ENCODE results near the gene HSPB9. TPM values are rescaled to one million over a fixed set of nuclear protein-coding genes. Genes with fewer than 3 reads are reported as not detected.

Gene HSPB9
- total RNA-seq, 6 donors from 2014 or later, result 0.15 to 1.0 TPM; not detected in 4

DNA sequence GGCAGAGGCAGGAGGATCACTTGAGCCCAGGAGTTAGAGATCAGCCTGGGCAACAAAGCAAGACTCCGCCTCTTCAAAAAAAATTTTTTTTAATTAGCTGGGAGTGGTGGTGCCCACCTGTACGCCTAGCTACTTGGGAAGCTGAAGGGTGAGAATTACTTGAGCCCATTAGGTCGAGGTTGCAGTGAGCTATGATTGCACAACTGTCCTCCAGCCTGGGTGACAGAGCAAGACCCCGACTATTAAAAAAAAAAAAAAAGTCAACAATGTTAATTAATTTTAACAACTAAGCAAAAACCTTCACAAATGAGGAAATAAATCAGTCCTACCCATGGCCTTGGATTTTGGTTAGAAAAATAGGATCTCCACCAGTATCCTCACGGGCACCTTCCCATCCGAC, 15.5 kb upstream of the HSPB9 start:
- TF ChIP-seq POLR2A (IDR thresholded peaks at IDR 0.05) (no peak), EP300 (IDR thresholded peaks at IDR 0.05) (no peak), POLR2AphosphoS5 (IDR thresholded peaks at IDR 0.05) (no peak)
- TF ChIP-seq, protein P1, sequence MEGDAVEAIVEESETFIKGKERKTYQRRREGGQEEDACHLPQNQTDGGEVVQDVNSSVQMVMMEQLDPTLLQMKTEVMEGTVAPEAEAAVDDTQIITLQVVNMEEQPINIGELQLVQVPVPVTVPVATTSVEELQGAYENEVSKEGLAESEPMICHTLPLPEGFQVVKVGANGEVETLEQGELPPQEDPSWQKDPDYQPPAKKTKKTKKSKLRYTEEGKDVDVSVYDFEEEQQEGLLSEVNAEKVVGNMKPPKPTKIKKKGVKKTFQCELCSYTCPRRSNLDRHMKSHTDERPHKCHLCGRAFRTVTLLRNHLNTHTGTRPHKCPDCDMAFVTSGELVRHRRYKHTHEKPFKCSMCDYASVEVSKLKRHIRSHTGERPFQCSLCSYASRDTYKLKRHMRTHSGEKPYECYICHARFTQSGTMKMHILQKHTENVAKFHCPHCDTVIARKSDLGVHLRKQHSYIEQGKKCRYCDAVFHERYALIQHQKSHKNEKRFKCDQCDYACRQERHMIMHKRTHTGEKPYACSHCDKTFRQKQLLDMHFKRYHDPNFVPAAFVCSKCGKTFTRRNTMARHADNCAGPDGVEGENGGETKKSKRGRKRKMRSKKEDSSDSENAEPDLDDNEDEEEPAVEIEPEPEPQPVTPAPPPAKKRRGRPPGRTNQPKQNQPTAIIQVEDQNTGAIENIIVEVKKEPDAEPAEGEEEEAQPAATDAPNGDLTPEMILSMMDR (IDR thresholded peaks at IDR 0.05), result no peak
- Histone ChIP-seq H3K4me1 (peaks cover 9 to 25% (median 17%) of the 10 kb centered on the region in 4 donors), H3K4me3 (peak overlapping the region in 2 of 4 donors; percentile 30 to 37), H3K27me3 (no peaks in the 10 kb centered on the region), H3K27ac (no peak overlapping the region), H3K36me3 (peaks cover 0 to 46% (median 20%) of the 10 kb centered on the region in 4 donors), H3K9me3 (no peaks in the 10 kb centered on the region)
- ATAC-seq (ENCODE audit: low FRiP score in 2 of 2), result no peak
- 75 to 78% methylated on average over 6 of the region's 6 CpGs for WGBS, 2 donors
- no peak for DNase-seq

DNA sequence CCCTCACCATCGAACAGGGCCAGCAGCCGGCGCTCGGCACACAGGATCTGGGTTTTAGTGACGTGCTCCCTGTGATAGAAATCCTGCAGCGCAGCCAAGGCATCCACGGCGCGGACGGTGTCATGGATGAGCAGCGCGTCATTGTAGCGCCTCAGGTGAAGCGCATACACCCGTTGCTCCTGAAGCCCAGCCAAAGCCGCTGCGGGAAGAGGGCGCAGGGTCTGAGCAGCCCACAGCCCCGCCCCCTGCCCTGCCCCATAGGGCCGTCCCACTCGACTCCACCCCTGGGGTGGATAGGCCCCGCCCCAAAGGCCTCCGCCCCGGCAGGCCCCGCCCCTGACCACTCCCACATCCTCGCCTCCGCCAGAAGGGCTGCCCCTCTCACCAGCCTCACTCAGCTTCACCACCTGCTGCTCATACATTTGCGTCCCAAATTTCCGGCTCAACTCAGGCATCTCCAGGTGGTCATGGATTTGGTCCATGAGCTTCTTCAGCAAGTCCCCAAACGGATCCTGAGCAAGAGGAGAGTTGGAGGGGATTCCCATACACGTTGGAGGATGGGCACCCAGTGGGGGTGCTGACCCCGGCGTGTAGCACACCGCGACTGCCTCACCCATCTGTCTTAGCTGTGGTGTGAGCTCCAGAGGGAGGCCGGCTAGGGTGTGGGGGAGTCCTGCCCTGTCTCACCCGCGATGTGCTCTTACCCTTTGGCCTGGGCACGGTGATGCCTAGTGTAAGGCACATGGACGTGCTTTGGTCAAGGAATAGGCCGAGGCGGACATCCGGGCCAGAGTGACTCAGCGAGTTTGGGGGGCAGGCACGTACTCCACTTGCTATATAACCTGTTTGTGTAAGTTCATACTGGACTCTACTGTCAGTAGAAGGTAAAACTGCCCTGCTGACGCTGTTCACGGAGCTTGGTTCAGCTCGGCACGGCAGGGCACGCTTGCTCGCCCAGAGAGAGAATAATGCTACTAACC, 14.7 kb upstream of the HSPB9 start:
- Histone ChIP-seq H3K4me1 (peaks cover 12 to 29% (median 20%) of the 10 kb centered on the region in 4 donors), H3K27me3 (no peaks in the 10 kb centered on the region), H3K27ac (no peak overlapping the region), H3K9me3 (no peaks in the 10 kb centered on the region), H3K36me3 (peaks cover 0 to 46% (median 20%) of the 10 kb centered on the region in 4 donors), H3K4me3 (peak overlapping the region in 3 of 4 donors; percentile 4 to 37 (median 30))
- peak; percentile 80 to 94 for DNase-seq
- WGBS, 2 donors, result 62 to 72% methylated on average over 20 to 46 of the region's 51 CpGs
- TF ChIP-seq POLR2A (IDR thresholded peaks at IDR 0.05), result no peak
- no peak for TF ChIP-seq EP300 (IDR thresholded peaks at IDR 0.05)
- TF ChIP-seq, protein P1 (IDR thresholded peaks at IDR 0.05), result no peak
- no peak for TF ChIP-seq POLR2AphosphoS5 (IDR thresholded peaks at IDR 0.05)
- peak; percentile 66 to 77 for ATAC-seq (ENCODE audit: low FRiP score in 2 of 2)

DNA sequence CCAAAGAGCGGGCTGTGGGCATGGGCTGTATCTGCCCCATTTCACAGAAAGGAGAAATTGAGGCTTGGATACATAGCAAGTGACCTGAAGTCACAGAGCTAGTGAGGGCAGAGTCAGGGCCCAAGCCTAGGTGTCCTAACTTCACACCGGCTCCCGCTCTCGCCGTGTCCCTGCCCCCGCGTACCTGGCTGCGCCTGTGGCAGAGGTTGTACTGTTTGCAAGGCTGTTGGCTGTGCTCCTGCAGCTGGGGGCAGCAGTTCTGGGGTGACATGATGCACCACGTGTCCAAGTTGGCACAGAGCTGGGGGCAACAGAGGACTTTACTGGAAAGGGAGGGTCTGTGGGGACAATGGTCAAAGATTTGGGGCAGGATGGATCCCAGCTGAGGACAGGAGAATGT, 13.5 kb upstream of the HSPB9 start:
- no peak for TF ChIP-seq POLR2AphosphoS5 (IDR thresholded peaks at IDR 0.05)
- TF ChIP-seq EP300 (IDR thresholded peaks at IDR 0.05), result no peak
- no peak for TF ChIP-seq POLR2A (IDR thresholded peaks at IDR 0.05)
- TF ChIP-seq, protein P1 (IDR thresholded peaks at IDR 0.05), result no peak
- DNase-seq (no peak), ATAC-seq (ENCODE audit: low FRiP score in 2 of 2) (no peak)
- H3K9me3 ChIP-seq, result no peaks in the 10 kb centered on the region
- H3K4me3 ChIP-seq, result no peak overlapping the region
- WGBS, 2 donors, result 91 to 92% methylated on average over 2 to 9 of the region's 9 CpGs
- peaks cover 17 to 33% (median 25%) of the 10 kb centered on the region in 4 donors for H3K4me1 ChIP-seq
- no peaks in the 10 kb centered on the region for H3K27me3 ChIP-seq
- H3K36me3 ChIP-seq, result peaks cover 0 to 35% (median 18%) of the 10 kb centered on the region in 4 donors
- no peak overlapping the region for H3K27ac ChIP-seq

DNA sequence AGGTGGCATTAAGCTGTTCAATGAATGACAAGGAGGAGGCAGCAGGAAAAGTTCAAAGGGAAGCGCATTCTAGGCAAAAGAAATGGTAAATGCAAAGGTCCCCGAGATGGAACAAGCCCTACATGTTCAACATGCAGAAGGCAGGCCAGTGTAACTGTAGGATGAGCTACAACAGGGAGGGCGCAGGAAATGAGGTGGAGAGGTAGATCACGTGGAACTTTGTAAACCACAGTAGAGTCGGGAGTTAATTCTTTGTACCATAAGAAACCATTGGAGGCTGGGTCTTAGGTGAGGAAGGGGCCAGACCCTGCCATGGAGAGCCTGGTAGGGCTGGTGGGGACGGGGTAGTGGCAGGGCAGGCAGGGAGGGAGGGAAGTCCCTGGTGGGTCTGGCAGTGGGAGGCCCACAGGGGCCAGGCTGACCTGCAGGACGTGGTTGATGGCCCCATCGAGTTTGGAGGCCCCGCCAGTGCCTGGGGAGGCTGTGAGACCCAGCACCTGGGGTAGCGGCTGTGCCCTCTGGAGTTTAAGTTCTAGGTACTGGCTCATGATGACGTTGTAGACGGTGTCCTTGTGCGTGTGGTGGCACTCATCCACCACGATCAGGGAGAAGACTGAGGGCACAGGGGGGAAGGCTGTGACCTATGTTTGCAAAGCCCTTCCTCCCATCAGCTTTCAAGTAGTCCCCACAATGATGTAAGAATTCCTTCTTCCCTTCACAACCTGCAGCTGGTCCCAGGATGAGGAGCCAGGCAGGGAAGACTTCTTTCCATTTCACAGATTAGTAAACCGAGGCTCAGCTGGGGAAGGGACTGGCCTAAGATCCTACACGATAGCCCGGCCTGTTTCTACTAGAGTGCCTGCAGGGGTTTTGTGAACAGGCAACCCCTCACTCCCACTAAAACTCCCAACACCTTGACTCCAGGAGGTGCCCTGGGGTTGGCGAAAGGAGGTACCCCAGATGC, 12.0 kb upstream of the HSPB9 start:
- WGBS, 2 donors, result 90 to 92% methylated on average over 11 to 18 of the region's 18 CpGs
- H3K9me3 ChIP-seq, result no peaks in the 10 kb centered on the region
- H3K4me3 ChIP-seq, result no peak overlapping the region
- peak overlapping the region in 2 of 4 donors; percentile 93 to 94 for H3K27ac ChIP-seq
- H3K4me1 ChIP-seq, result peaks cover 17 to 33% (median 25%) of the 10 kb centered on the region in 4 donors
- peaks cover 0 to 30% (median 11%) of the 10 kb centered on the region in 4 donors for H3K36me3 ChIP-seq
- ATAC-seq (ENCODE audit: low FRiP score in 2 of 2) (no peak), DNase-seq (no peak)
- no peak for TF ChIP-seq POLR2AphosphoS5 (IDR thresholded peaks at IDR 0.05)
- TF ChIP-seq POLR2A (IDR thresholded peaks at IDR 0.05), result no peak
- TF ChIP-seq, protein P1 (IDR thresholded peaks at IDR 0.05), result no peak
- no peak for TF ChIP-seq EP300 (IDR thresholded peaks at IDR 0.05)
- H3K27me3 ChIP-seq, result no peaks in the 10 kb centered on the region

All from upper lobe of left lung (tissue), 6 donors.